NCI-H774 (cell line): Measurements from ENCODE around the gene DNAJC17.

Experiments
- DNase-seq: peaks from one replicate; lab custom pipeline; 2025; lab: John Stamatoyannopoulos, UW

DNAJC17 gene

DNA sequence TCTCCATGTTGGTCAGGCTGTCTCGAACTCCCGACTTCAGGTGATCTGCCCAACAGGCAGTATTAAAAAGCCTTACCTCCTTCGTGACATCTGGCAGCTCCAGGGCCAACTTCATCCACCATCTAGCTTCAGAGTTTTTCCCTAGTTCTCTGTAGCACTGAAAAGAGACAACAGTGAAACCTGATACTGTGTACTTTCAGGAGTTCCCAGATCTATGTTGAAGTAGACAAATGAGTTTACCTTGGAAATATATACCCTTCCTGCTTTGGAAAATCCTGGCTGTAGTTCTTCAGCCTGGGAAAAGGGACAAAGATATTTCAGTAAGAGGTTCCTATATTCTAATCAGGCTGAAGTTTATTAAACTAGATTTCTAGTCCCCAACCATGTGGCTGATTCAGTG is 70.2 kb downstream of the DNAJC17 start:
- DNase-seq = no peak

DNA sequence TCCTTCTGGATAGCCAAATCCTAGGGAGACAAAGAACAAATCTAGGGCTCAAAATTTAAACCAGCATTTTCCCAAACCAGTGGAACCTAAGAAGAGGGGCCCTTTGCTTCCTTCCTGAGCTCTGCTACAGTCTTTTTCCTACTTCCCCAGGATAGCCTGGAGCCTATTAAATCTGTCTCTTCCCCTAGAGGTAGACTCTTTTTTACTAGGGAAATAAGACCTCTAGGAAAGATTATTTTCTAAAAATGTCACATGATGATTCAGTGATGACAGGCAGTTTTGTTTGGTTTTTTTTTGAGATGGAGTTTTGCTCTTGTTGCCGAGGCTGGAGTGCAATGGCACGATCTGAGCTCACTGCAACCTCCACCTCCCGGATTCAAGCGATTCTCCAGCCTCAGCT is 70.7 kb downstream of the DNAJC17 start:
- DNase-seq = no peak

DNA sequence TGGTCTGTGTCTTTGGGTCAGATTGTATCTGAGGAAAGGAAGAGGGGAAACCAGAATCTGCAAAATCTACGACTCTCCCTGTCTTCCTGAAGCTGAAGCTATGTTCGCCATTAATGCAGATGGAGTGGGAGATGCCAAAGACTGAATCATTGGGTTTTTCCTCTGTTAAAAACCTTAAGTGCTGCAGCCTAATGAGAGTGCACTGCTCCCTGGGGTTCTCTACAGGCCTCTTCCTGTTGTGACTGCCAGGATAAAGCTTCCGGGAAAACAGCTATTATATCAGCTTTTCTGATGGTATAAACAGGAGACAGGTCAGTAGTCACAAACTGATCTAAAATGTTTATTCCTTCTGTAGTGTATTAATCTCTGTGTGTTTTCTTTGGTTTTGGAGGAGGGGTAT is 76.2 kb downstream of the DNAJC17 start:
- no peak for DNase-seq

DNA sequence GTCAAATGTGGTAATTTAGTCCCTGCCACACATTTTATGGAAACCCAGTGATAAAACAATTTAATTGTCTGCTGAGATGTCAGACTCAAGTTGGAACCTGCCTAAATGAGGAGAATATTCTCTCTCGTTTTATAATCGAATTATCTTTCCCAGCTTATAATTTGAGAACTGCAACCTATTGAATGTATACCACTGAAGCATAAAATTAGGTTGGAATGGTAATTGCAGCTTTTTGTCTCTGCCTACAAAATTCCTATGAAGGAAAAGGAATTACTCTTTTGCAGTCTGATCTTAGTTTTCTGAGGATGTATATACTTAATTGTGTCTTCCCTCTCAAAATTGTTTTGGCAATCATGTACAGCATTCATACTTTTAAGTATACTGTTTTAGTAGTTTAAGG is 83.4 kb downstream of the DNAJC17 start:
- no peak for DNase-seq

DNA sequence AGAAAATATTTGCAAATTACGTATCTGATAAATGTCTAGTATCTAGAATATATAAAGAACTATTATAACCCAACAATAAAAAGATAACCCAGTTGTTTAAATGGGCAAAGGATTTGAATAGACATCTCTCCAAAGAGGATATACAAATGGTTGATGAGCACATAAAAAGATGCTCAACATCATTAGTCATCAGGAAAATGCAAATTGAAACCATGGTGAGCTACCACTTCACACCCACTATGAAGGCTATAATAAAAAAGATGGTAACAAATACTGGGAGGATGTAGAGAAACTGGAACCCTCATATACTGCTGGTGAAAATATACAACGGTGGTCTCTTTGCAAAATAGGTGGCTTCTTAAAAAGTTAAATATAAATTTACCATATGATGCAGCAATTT is 84.3 kb downstream of the DNAJC17 start:
- no peak for DNase-seq

DNA sequence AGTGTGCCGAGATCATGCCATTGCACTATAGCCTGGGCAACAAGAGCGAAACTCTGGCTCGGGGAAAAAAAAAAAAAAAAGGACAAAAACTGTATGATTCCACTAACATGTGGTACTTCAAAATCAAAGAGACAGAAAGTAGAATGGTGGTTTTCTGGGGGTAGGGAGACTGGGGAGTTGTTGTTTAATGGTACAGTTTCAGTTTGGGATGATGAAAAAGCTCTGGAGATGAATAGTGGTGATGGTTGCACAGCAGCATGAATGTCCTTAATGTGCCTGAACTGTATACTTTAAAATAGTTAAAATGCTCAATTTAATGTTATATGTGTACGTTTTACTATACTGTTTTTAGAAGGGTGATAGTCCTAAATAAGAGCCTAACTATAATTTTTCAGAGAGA is 84.9 kb downstream of the DNAJC17 start:
- no peak for DNase-seq

DNA sequence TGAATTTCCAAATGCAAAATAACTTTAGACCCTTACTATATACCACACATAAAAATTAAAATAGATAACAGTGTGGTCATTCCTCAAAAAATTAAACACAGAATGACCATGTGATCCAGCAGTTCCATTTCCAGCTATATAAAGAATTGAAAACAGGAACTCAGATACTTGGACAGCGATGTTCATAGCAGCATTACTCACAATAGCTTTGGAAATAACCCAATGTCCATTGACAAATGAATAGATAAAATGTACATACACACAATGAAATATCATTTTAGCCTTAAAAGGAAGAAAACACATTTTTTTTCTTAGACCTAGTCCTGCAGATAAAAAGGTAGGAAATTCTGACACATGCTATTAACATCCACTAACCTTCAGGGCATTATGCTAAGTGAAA is 85.6 kb downstream of the DNAJC17 start:
- DNase-seq = no peak

DNA sequence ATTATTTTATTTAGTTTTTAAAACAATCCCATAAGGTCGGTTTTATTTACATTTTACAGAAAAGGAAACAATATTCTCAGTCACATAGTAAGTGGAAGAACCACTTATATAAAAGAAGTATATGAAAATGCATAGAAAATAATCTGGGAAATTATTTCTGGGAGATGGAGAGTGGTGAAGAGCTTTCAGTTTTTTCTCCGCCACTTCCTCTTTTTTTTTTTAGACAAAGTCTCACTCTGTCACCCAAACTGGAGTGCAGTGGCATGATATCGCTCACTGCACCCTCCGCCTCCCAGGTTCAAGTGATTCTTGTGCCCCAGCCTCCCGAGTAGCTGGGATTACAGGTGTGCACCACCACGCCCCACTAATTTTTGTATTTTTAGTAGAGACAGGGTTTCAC is 91.1 kb downstream of the DNAJC17 start:
- no peak for DNase-seq
